IPS-15b (cell line): ENCODE data around the gene SPATA45.

Source experiments
- H3K27me3 ChIP-seq: one replicate; pipeline ENCODE4 v1.6.1; 2013; ENCODE audit warnings: low read length; ENCODE audit not compliant: control insufficient read depth, insufficient read depth
- H3K36me3 ChIP-seq: one replicate; pipeline ENCODE4 v1.6.1; 2013; ENCODE audit warnings: low read length; ENCODE audit not compliant: control insufficient read depth, insufficient read depth
- H3K4me1 ChIP-seq: one replicate; pipeline ENCODE4 v1.6.1; 2013; ENCODE audit warnings: mild to moderate bottlenecking, low read length; ENCODE audit not compliant: control insufficient read depth, insufficient read depth
- H3K4me3 ChIP-seq: one replicate; pipeline ENCODE4 v1.5.1; 2013; ENCODE audit warnings: low read depth, low read length
- H3K9ac ChIP-seq: one replicate; pipeline ENCODE4 v1.6.1; 2013; ENCODE audit warnings: low read depth, mild to moderate bottlenecking, low read length
- H3K9me3 ChIP-seq: one replicate; pipeline ENCODE4 v1.6.1; 2013; ENCODE audit warnings: mild to moderate bottlenecking, low read length; ENCODE audit not compliant: control insufficient read depth, insufficient read depth

SPATA45 gene

DNA sequence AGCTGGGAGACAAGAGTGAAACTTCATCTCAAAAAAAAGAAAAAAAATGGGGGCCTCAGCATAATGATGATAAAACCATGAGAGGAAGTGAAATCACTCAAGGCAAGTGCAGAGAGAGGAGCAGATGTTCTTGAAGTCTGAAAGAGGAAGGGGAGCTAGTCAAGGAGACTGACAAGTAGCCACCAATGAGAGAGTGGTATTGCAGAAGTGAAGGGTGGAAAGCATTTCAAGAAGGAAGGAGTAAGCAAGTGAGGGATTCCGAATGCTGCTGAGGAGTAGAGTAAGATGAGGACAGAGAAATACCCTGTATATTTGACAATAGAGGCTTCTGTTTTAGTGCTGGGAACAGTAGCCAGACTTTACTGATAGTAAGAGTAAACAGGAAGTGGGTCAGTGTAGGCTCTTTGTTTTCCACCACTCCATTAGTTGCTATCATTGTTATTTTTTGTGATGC, 52.9 kb downstream of the SPATA45 start:
- Histone ChIP-seq H3K9me3 (no peaks in the 10 kb centered on the region), H3K9ac (no peak overlapping the region), H3K4me3 (no peak overlapping the region), H3K4me1 (no peaks in the 10 kb centered on the region), H3K27me3 (no peaks in the 10 kb centered on the region), H3K36me3 (no peaks in the 10 kb centered on the region)

DNA sequence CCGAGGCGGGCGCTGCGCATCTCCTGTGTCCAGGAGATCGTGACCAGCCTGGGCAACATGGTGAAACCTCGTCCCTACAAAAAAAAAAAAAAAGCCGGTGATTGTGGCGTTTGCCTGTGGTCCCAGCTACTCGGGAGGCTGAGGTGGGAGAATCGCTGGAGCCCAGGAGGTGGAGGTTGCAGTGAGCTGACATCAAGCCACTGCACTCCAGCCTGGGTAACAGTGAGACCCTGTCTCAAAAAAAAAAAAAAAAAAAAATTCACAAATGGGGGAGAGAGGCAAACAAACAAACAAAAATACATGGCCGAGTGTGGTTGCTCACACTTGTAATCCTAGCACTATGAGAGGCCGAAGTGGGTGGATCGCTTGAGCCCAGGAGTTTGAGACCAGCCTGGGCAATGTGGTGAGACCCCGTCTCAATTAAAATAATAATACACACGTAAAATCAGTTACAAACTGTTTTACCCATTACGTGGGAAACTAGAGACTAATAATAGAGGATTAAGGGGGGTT, 55.0 kb downstream of the SPATA45 start:
- H3K27me3 ChIP-seq = no peaks in the 10 kb centered on the region
- no peaks in the 10 kb centered on the region for H3K9me3 ChIP-seq
- peak overlapping the region; percentile 79 for H3K9ac ChIP-seq
- H3K4me1 ChIP-seq = peaks cover 3% of the 10 kb centered on the region
- H3K4me3 ChIP-seq = peak overlapping the region; percentile 99
- H3K36me3 ChIP-seq = no peaks in the 10 kb centered on the region

DNA sequence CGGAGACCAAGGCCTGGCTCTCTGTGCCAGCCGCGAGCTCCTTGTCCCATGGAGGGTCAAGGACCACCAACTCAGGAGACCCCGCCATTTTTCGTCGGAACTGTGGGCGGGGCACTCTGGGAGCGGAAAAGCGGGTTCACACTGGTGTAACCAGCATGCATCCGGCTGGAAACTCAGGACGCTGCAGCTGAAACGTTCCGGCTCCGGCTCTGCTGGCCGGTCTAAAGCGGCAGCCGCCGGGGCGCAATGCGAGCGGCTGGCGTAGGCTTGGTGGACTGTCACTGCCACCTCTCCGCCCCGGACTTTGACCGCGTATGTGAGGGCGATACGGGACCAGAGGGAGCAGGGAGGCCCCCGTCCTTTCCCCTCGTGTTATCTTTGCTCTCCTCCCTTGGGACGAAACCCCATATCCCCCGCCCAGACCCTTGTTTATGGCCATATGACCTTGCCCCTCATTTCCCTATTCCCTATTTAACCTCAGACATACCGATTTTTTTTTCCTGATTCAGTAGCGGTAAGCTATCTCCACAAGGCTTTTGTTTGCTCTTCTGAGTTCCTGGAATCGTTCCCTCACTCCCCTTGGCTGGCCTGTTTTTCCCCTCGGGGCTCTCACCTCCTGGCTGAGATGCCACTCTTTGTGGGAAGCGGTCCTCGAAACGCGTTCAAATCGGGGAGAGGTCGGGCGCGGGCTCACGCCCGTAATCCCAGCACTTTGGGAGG, 55.6 kb downstream of the SPATA45 start, which contains the start of the genes NSL1 and TATDN3:
TSS of gene NSL1 (minus strand) at position 102 of the 720 bp plus-strand sequence. CDS start at position 88, 14 bp downstream.
TSS of gene TATDN3 (plus strand) at position 219 of the 720 bp plus-strand sequence. CDS start at position 247, 28 bp downstream.
- Histone ChIP-seq H3K9me3 (no peaks in the 10 kb centered on the region), H3K4me3 (peak within 1 kb of the TSS; percentile 99), H3K9ac (peak within 1 kb of the TSS; percentile 84), H3K4me1 (peaks cover 3% of the 10 kb centered on the region), H3K27me3 (no peaks in the 10 kb centered on the region), H3K36me3 (no peaks in the 10 kb centered on the region)

DNA sequence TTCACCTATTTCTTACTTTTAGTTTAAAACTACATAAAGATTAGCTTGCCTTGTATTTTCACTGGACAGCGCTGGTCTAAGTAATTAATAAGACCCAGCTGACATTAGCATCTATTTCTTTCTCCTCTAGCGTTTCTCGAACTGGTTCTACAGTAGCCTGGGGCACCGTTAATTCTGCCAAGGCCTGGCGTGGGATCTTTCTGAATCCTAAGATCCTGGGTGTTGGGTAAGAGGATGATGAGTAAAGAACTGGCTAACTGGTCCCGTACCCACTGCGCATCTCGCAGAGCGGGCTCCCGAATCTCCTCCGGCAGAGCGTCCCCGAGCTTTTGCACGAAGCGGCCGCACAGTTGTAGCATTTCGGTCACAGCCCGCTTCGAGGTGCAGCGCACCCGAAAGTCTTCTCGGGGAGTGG, 56.2 kb downstream of the SPATA45 start:
- H3K4me1 ChIP-seq = peaks cover 3% of the 10 kb centered on the region
- no peaks in the 10 kb centered on the region for H3K27me3 ChIP-seq
- H3K9me3 ChIP-seq = no peaks in the 10 kb centered on the region
- peak overlapping the region; percentile 99 for H3K4me3 ChIP-seq
- H3K36me3 ChIP-seq = no peaks in the 10 kb centered on the region
- H3K9ac ChIP-seq = peak overlapping the region; percentile 84

DNA sequence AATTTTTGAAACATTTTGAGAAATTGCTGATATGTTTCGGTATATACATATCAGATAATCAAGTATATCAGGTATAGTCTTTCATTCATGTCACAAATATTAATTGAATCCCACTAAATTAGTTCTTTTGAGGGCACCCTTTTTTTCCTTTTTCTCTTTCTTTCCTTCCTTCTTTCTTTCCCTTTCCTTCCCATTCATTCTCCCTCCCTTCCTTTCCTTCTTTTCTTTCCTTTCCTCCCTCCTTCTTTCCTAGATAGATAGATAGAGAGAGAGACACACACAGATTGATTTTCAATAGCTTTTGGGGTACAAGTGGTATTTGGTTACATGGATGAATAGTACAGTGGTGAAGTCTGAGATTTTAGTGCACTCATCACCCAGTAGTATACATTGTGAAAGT, 61.6 kb downstream of the SPATA45 start:
- peaks cover 2% of the 10 kb centered on the region for H3K36me3 ChIP-seq
- peaks cover 3% of the 10 kb centered on the region for H3K4me1 ChIP-seq
- no peaks in the 10 kb centered on the region for H3K27me3 ChIP-seq
- H3K4me3 ChIP-seq = no peak overlapping the region
- H3K9me3 ChIP-seq = no peaks in the 10 kb centered on the region
- H3K9ac ChIP-seq = no peak overlapping the region

DNA sequence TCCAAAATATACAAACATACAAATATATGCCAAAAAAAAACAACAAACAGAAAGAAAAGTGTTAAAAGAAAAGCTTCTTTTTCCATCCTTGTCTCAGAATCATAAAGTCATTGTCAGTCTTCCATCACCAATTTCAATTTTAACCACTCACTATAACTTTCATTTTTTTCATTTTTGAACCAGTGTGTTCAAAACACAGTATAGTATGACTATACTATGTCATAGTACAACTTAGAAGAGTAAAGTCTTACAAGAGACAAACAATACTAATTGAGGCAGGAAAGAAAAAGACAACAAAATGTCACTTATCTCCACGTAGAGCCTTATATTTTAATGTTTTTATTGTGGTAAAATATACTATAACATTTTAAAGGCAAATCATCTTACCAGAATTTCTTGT, 63.5 kb downstream of the SPATA45 start:
- Histone ChIP-seq H3K27me3 (no peaks in the 10 kb centered on the region), H3K9me3 (no peaks in the 10 kb centered on the region), H3K4me3 (no peak overlapping the region), H3K4me1 (peaks cover 3% of the 10 kb centered on the region), H3K36me3 (peaks cover 2% of the 10 kb centered on the region), H3K9ac (no peak overlapping the region)

DNA sequence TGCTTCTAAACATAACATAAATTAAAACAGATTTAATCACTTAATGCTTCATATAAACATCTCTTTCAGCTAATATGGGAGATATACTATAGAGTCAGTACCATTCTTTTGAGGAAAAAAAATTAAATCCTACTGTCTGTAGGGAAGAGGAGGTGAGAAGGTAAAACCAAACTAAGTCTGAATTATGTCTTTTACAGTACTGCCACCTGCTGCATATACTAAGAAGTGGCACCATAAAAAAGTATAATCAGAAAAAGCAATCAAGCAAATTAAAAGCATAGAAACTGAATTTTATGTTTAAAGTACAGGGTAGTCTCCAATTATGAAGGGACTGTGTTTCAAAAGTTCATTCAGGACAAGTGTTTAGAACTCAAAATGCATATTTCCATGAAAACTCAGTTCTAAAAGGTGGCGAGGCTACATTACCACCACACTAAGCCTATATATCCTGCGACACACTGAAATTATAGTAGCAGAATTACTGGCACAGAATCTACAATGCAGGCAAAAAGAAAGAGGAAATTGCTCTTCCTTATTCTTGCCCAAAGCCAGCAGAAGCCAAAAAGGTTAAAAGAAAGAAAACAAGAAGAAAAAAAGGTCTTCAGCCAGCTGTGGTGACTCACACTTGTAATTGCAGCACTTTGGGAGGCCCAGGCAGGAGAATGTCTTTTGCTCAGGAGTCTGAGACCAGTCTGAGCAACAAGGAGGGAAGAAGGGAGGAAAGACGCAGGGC, 64.9 kb downstream of the SPATA45 start:
- H3K4me1 ChIP-seq = no peaks in the 10 kb centered on the region
- no peaks in the 10 kb centered on the region for H3K27me3 ChIP-seq
- no peaks in the 10 kb centered on the region for H3K9me3 ChIP-seq
- H3K4me3 ChIP-seq = no peak overlapping the region
- H3K9ac ChIP-seq = no peak overlapping the region
- H3K36me3 ChIP-seq = peaks cover 6% of the 10 kb centered on the region

DNA sequence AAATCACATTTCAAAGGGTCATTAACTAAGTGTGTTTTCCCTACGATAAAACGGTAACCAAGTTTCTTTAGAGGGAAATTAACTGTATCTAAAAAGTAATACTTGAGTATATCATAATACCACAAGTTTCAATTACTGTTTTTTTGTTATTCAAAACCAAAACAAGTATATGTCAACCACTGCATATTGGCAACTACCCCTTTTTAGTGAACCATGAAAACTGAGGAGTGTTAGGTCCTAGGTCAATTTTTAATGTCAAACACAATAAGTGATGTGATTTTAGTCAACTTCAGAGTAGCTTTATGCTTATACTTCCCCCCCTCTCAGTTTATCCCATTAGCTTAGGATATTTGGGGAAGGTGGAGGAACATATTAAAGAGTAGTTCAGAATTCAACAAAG, 66.2 kb downstream of the SPATA45 start:
- Histone ChIP-seq H3K9ac (no peak overlapping the region), H3K36me3 (peaks cover 6% of the 10 kb centered on the region), H3K4me3 (no peak overlapping the region), H3K27me3 (no peaks in the 10 kb centered on the region), H3K4me1 (no peaks in the 10 kb centered on the region), H3K9me3 (no peaks in the 10 kb centered on the region)

DNA sequence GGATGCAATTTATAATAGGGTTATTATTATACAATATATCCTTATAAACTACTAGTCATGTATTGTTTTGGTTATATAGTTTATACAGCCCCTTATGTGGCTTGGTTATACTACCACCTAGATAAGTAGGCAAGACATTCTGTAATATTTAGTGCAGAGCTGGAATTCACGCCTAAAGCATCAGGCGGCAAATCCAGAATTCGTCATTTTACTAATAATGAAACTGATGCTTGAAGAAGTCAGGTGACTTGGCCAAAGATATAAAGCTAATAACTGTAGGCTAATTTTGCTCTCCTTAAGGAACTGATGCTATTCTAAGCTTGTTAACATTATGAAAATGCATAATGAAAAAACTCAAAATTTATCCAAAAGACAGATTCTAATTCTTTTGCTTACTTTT, 66.7 kb downstream of the SPATA45 start:
- Histone ChIP-seq H3K4me3 (no peak overlapping the region), H3K4me1 (no peaks in the 10 kb centered on the region), H3K9ac (no peak overlapping the region), H3K27me3 (no peaks in the 10 kb centered on the region), H3K9me3 (no peaks in the 10 kb centered on the region), H3K36me3 (peaks cover 6% of the 10 kb centered on the region)
